HepG2 (cell line): Measurements from ENCODE around the gene XIST.

Source experiments
- EZH2 ChIP-seq: conservative IDR thresholded peaks from 2 replicates; pipeline ENCODE4 v1.6.1; 2012; ENCODE audit warnings: mild to moderate bottlenecking, low read depth, low read length, moderate library complexity
- MAX ChIP-seq: IDR thresholded peaks from 2 replicates; pipeline ENCODE4 v1.6.1; 2012; ENCODE audit warnings: inconsistent platforms
- TEAD3 ChIP-seq: optimal IDR thresholded peaks from 2 replicates; pipeline ENCODE3; 2016; ENCODE audit warnings: borderline replicate concordance
- ZNF564 ChIP-seq: sonication (generic); formaldehyde crosslinking; IDR thresholded peaks from 2 replicates; pipeline ENCODE4 v1.8.1; 2023; ENCODE audit warnings: mild to moderate bottlenecking, missing genetic modification reagents

- TF ChIP-seq MAX (no peak), TEAD3 (no peak), EZH2 (no peak), ZNF564 (CRISPR knock-in tag) (no peak)
Observed at GRCh38 chrX:73822775-73823174, 29.7 kb downstream of the XIST start.
